Naive thymus-derived CD4-positive, alpha-beta T cell (primary cell): Measurements from ENCODE around the gene TMEM88. TPM values are rescaled to one million over a fixed set of nuclear protein-coding genes. Genes with fewer than 3 reads are reported as not detected.

Experiments used
- ATAC-seq: fragments of 150-1000 bp; cut with Tn5 transposase; 2 replicates; pipeline ENCODE4 v1.10.0; 2021; ENCODE audit warnings: mild to moderate bottlenecking, moderate library complexity
- CTCF ChIA-PET: fragments of 350-600 bp; sonication (Branson Sonifier 250); formaldehyde crosslinking; loops from one replicate; lab custom pipeline; 2021; ENCODE audit warnings: antibody characterized with exemption; lab: Charles Lee
- POLR2A ChIA-PET: fragments of 350-600 bp; sonication (Branson Sonifier 250); formaldehyde crosslinking; loops from one replicate; lab custom pipeline; 2021; ENCODE audit warnings: antibody characterized with exemption, inconsistent platforms; lab: Charles Lee
- DNase-seq, 9 donors: peaks; one replicate each; pipeline versions ENCODE4 v3.0.0 to v3.0.0-alpha.2; 2020 to 2022; ENCODE audit warnings: mixed read lengths in 1 of 9
- H3K27ac ChIP-seq: one replicate; pipeline ENCODE4 v1.7.0; 2013; ENCODE audit warnings: mild to moderate bottlenecking, low read depth, low read length, moderate library complexity
- H3K27me3 ChIP-seq, 2 donors: one replicate each; pipeline ENCODE4 v1.7.0; 2013; ENCODE audit warnings: low read length in 2 of 2, mild to moderate bottlenecking in 2 of 2, moderate library complexity in 2 of 2; ENCODE audit not compliant: control insufficient read depth in 2 of 2, insufficient read depth in 2 of 2
- H3K36me3 ChIP-seq, 3 experiments: 1 replicate in 2 of 3; 2 replicates in 1 of 3; pipeline ENCODE4 v1.7.0; 2013; ENCODE audit warnings: low read length in 3 of 3, mild to moderate bottlenecking in 3 of 3, moderate library complexity in 1 of 3; ENCODE audit not compliant: insufficient read depth in 3 of 3, control insufficient read depth in 2 of 3
- H3K4me1 ChIP-seq, 2 donors: one replicate each; pipeline ENCODE4 v1.7.0; 2013; ENCODE audit warnings: low read length in 2 of 2, mild to moderate bottlenecking in 2 of 2, moderate library complexity in 1 of 2; ENCODE audit not compliant: control insufficient read depth in 2 of 2, insufficient read depth in 2 of 2
- H3K4me3 ChIP-seq: 2 replicates; pipeline ENCODE4 v1.7.0; 2013; ENCODE audit warnings: mild to moderate bottlenecking, low read length
- H3K9me3 ChIP-seq, 3 experiments: 1 replicate in 2 of 3; 2 replicates in 1 of 3; pipeline ENCODE4 v1.7.0; 2013; ENCODE audit warnings: low read length in 3 of 3; ENCODE audit not compliant: control insufficient read depth in 2 of 3
- H3K27ac Mint-ChIP-seq, 9 donors: one replicate each; pipeline ENCODE4 v1.8.0; 2020 to 2022; ENCODE audit warnings: mixed read lengths in 9 of 9, mild to moderate bottlenecking in 8 of 9, moderate library complexity in 5 of 9, inconsistent platforms in 2 of 9
- H3K27me3 Mint-ChIP-seq, 5 donors: one replicate each; pipeline ENCODE4 v1.8.0; 2021 to 2022; ENCODE audit warnings: mixed read lengths in 5 of 5, mild to moderate bottlenecking in 1 of 5
- H3K36me3 Mint-ChIP-seq, 5 donors: one replicate each; pipeline ENCODE4 v1.8.0; 2020 to 2022; ENCODE audit warnings: mixed read lengths in 5 of 5, mild to moderate bottlenecking in 3 of 5, inconsistent platforms in 1 of 5
- H3K4me1 Mint-ChIP-seq, 7 donors: one replicate each; pipeline ENCODE4 v1.8.0; 2020 to 2022; ENCODE audit warnings: mixed read lengths in 7 of 7, mild to moderate bottlenecking in 3 of 7, inconsistent platforms in 1 of 7
- H3K4me3 Mint-ChIP-seq, 10 donors: one replicate each; pipeline ENCODE4 v1.8.0; 2020 to 2022; ENCODE audit warnings: mild to moderate bottlenecking in 10 of 10, mixed read lengths in 10 of 10, moderate library complexity in 6 of 10, inconsistent platforms in 2 of 10
- H3K9me3 Mint-ChIP-seq, 11 donors: one replicate each; pipeline ENCODE4 v1.8.0; 2020 to 2022; ENCODE audit warnings: mixed read lengths in 11 of 11, mild to moderate bottlenecking in 4 of 11, inconsistent platforms in 1 of 11, moderate library complexity in 1 of 11
- intact Hi-C, 2 donors: fragments of 100-400 bp; cut with micrococcal nuclease; formaldehyde crosslinking; loops; one replicate each; pipeline ENCODE4 v1.15.1; 2023
- polyA plus RNA-seq, 2 donors: library from polyadenylated mRNA; unstranded; fragments of 300-500 nt; fragmentation: Illumina TruSeq; gene quantifications; one replicate each; pipeline ENCODE4 v1.2.3, GENCODE V29; 2021
- total RNA-seq, 6 experiments: library from RNA in 5 of 6; stranded (reverse) in 5 of 6; gene quantifications; 1 replicate in 5 of 6; 2 replicates in 1 of 6; pipeline ENCODE4 v1.2.3 and lab custom pipeline; 2021 to 2026

The TMEM88 gene
- total and polyA plus RNA-seq, 7 experiments from 2014 or later: 0.70 to 32.7 (median 11.6) TPM; not detected in 2

- peak overlapping the region in 3 of 9 donors; percentile 2 to 73 (median 32) for H3K27ac Mint-ChIP-seq
- POLR2A ChIA-PET: interaction anchor here (0.7 to 1.1 kb wide), 7 partner anchors 10 to 34 kb away, joined by 3 to 4 read pairs (median 3); no protein-coding TSS in a partner anchor
- CTCF ChIA-PET: interaction anchor here (0.5 to 1.4 kb wide), 7 partner anchors 9 to 272 kb away, joined by 3 to 4 read pairs (median 3); no protein-coding TSS in a partner anchor
These were observed 34.5 kb downstream of the TMEM88 start for GRCh38 chr17:7889166-7889955.

GRCh38 chr17:7893187-7893880 is 38.5 kb downstream of the TMEM88 start:
- POLR2A ChIA-PET: interaction anchor here (0.6 kb wide), 1 partner anchor 487 kb away, joined by 3 read pairs; no protein-coding TSS in a partner anchor
- no peak overlapping the region for H3K27ac ChIP-seq
- peaks cover 20 to 56% (median 41%) of the 10 kb centered on the region in 5 donors for H3K36me3 Mint-ChIP-seq
- CTCF ChIA-PET: interaction anchor here (0.6 to 0.8 kb wide), 3 partner anchors 30 to 597 kb away, joined by 3 read pairs; no protein-coding TSS in a partner anchor
- no peaks in the 10 kb centered on the region for H3K27me3 ChIP-seq
- peaks cover 39 to 83% (median 52%) of the 10 kb centered on the region in 3 experiments for H3K36me3 ChIP-seq
- no peaks in the 10 kb centered on the region for H3K9me3 Mint-ChIP-seq
- H3K27me3 Mint-ChIP-seq: no peaks in the 10 kb centered on the region
- ATAC-seq (no peak), DNase-seq (no peak)
- H3K4me3 ChIP-seq: no peak overlapping the region
- no peaks in the 10 kb centered on the region for H3K9me3 ChIP-seq
- H3K27ac Mint-ChIP-seq: peak overlapping the region in 5 of 9 donors; percentile 15 to 54 (median 32)
- intact Hi-C loops: no loop called here
- H3K4me1 ChIP-seq: peaks cover 12 to 15% of the 10 kb centered on the region in 2 donors
- no peak overlapping the region for H3K4me3 Mint-ChIP-seq
- H3K4me1 Mint-ChIP-seq: peaks cover 8 to 33% (median 25%) of the 10 kb centered on the region in 7 donors

More at GRCh38 chr17:7889166-7889955, 34.5 kb downstream of the TMEM88 start:
- Histone ChIP-seq H3K36me3 (peaks cover 16 to 58% (median 29%) of the 10 kb centered on the region in 3 experiments), H3K9me3 (no peaks in the 10 kb centered on the region), H3K27ac (peak overlapping the region; percentile 91), H3K27me3 (no peaks in the 10 kb centered on the region), H3K4me1 (peaks cover 15 to 21% of the 10 kb centered on the region in 2 donors), H3K4me3 (peak overlapping the region; percentile 61)
- peaks cover 0 to 6% (median 0%) of the 10 kb centered on the region in 11 donors for H3K9me3 Mint-ChIP-seq
- DNase-seq: peak in 2 of 9 donors; percentile 31 to 33
- intact Hi-C loops: loop anchor here (5.0 to 10.0 kb wide), 4 partner anchors 43 to 407 kb away; partner anchors contain the start of genes CNTROB (in 1 of the 2), POLR2A (in 1 of the 2), SLC35G6 (in 1 of the 2) and TRAPPC1 (in 1 of the 2)
- no peak for ATAC-seq
- H3K27me3 Mint-ChIP-seq: no peaks in the 10 kb centered on the region
- H3K36me3 Mint-ChIP-seq: peaks cover 9 to 28% (median 12%) of the 10 kb centered on the region in 5 donors
- H3K4me3 Mint-ChIP-seq: peak overlapping the region in 2 of 10 donors; percentile 8 to 10
- peaks cover 0 to 17% (median 8%) of the 10 kb centered on the region in 7 donors for H3K4me1 Mint-ChIP-seq

GRCh38 chr17:7894226-7894625 is 39.4 kb downstream of the TMEM88 start:
- Mint-ChIP-seq H3K36me3 (peaks cover 20 to 61% (median 47%) of the 10 kb centered on the region in 5 donors), H3K4me3 (no peak overlapping the region)
- CTCF ChIA-PET: interaction anchor here (0.8 to 1.7 kb wide), 3 partner anchors 31 to 96 kb away, joined by 3 to 7 read pairs (median 3); no protein-coding TSS in a partner anchor

GRCh38 chr17:7894866-7895265 is 40.0 kb downstream of the TMEM88 start:
- H3K27me3 Mint-ChIP-seq: no peaks in the 10 kb centered on the region
- peak overlapping the region in 7 of 9 donors; percentile 42 to 86 (median 70) for H3K27ac Mint-ChIP-seq
- H3K36me3 Mint-ChIP-seq: peaks cover 25 to 68% (median 52%) of the 10 kb centered on the region in 5 donors

More at GRCh38 chr17:7894226-7894625, 39.4 kb downstream of the TMEM88 start:
- peak overlapping the region in 6 of 9 donors; percentile 42 to 86 (median 66) for H3K27ac Mint-ChIP-seq
- no peak for DNase-seq
- H3K36me3 ChIP-seq: peaks cover 48 to 92% (median 60%) of the 10 kb centered on the region in 3 experiments
- no peak for ATAC-seq
- no peaks in the 10 kb centered on the region for H3K9me3 ChIP-seq
- no peak overlapping the region for H3K4me3 ChIP-seq
- POLR2A ChIA-PET: interaction anchor here (1.3 kb wide), 1 partner anchor 28 kb away, joined by 6 read pairs; no protein-coding TSS in a partner anchor
- no peaks in the 10 kb centered on the region for H3K27me3 ChIP-seq
- no peak overlapping the region for H3K27ac ChIP-seq
- intact Hi-C loops: no loop called here
- H3K4me1 ChIP-seq: peaks cover 3 to 8% of the 10 kb centered on the region in 2 donors
- peaks cover 8 to 33% (median 25%) of the 10 kb centered on the region in 7 donors for H3K4me1 Mint-ChIP-seq
- H3K27me3 Mint-ChIP-seq: no peaks in the 10 kb centered on the region
- no peaks in the 10 kb centered on the region for H3K9me3 Mint-ChIP-seq

GRCh38 chr17:7897090-7897489 is 42.2 kb downstream of the TMEM88 start:
- ChIA-PET POLR2A (interaction anchor here (0.9 to 1.1 kb wide), 3 partner anchors 11 to 34 kb away, joined by 3 to 4 read pairs (median 4); no protein-coding TSS in a partner anchor), CTCF (interaction anchor here (0.6 to 3.1 kb wide), 4 partner anchors 31 to 93 kb away, joined by 3 to 10 read pairs (median 4); no protein-coding TSS in a partner anchor)
- no peak overlapping the region for H3K4me3 Mint-ChIP-seq
- no peaks in the 10 kb centered on the region for H3K27me3 Mint-ChIP-seq
- Histone ChIP-seq H3K4me3 (no peak overlapping the region), H3K27ac (no peak overlapping the region), H3K27me3 (no peaks in the 10 kb centered on the region), H3K9me3 (no peaks in the 10 kb centered on the region), H3K4me1 (no peaks in the 10 kb centered on the region), H3K36me3 (peaks cover 59 to 92% (median 61%) of the 10 kb centered on the region in 3 experiments)
- no peak for ATAC-seq
- no peaks in the 10 kb centered on the region for H3K9me3 Mint-ChIP-seq
- peaks cover 30 to 76% (median 54%) of the 10 kb centered on the region in 5 donors for H3K36me3 Mint-ChIP-seq
- no peak for DNase-seq
- intact Hi-C loops: loop anchor here (1.0 kb wide), 2 partner anchors 34 to 35 kb away; no protein-coding TSS in a partner anchor
- H3K27ac Mint-ChIP-seq: peak overlapping the region in 7 of 9 donors; percentile 0 to 92 (median 77)
- peaks cover 8 to 27% (median 16%) of the 10 kb centered on the region in 7 donors for H3K4me1 Mint-ChIP-seq

More at GRCh38 chr17:7894866-7895265, 40.0 kb downstream of the TMEM88 start:
- ATAC-seq: no peak
- H3K27ac ChIP-seq: peak overlapping the region; percentile 2
- peak overlapping the region in 1 of 10 donors; percentile 10 for H3K4me3 Mint-ChIP-seq
- H3K9me3 Mint-ChIP-seq: no peaks in the 10 kb centered on the region
- peaks cover 54 to 93% (median 60%) of the 10 kb centered on the region in 3 experiments for H3K36me3 ChIP-seq
- ChIA-PET POLR2A (interaction anchor here (1.3 kb wide), 2 partner anchors 18 to 28 kb away, joined by 4 to 6 read pairs; no protein-coding TSS in a partner anchor), CTCF (interaction anchor here (1.1 to 3.1 kb wide), 3 partner anchors 32 to 95 kb away, joined by 3 to 10 read pairs (median 7); no protein-coding TSS in a partner anchor)
- H3K4me1 ChIP-seq: peaks cover 0 to 1% of the 10 kb centered on the region in 2 donors
- no peak for DNase-seq
- H3K27me3 ChIP-seq: no peaks in the 10 kb centered on the region
- no peak overlapping the region for H3K4me3 ChIP-seq
- H3K4me1 Mint-ChIP-seq: peaks cover 8 to 33% (median 25%) of the 10 kb centered on the region in 7 donors
- no peaks in the 10 kb centered on the region for H3K9me3 ChIP-seq
- intact Hi-C loops: loop anchor here in 1 of 2 donors (1.0 kb wide), 1 partner anchor 8 kb away; no protein-coding TSS in a partner anchor
